IPS-18c (cell line): Measurements from ENCODE around the gene ARHGAP23.

Experiments used
- H3K4me3 ChIP-seq: 2 replicates; pipeline ENCODE4 v1.7.0; 2013; ENCODE audit warnings: low read depth, mild to moderate bottlenecking, low read length, moderate library complexity; ENCODE audit not compliant: insufficient read depth
- H3K9me3 ChIP-seq: one replicate; pipeline ENCODE4 v1.6.1; 2013; ENCODE audit warnings: mild to moderate bottlenecking, low read length, moderate library complexity; ENCODE audit not compliant: control insufficient read depth, insufficient read depth

The ARHGAP23 gene

DNA sequence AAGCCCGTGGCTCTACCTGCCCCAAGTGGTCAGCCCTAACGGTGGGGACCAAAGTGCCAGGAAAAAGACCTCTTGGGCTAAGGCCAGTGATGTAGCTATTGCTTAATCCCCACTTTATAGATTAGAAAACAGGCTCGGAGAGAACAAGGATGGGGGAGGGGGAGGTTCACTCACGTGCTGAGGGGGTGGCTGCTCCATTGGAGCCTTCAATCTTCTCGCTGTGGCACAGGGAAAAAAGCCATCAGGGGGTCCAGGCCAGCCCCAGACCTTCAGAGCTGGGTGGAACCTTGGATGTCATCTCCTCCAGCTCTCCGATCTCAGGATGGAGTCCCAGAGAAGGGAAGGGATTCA, 131.6 kb downstream of the ARHGAP23 start:
- Histone ChIP-seq H3K4me3 (no peak overlapping the region; the same call in 1 of the 2 replicates), H3K9me3 (no peaks in the 10 kb centered on the region)

- no peak overlapping the region for H3K4me3 ChIP-seq
- H3K9me3 ChIP-seq = no peaks in the 10 kb centered on the region
Observed at GRCh38 chr17:38560503-38561318, 132.4 kb downstream of the ARHGAP23 start.

- no peak overlapping the region for H3K4me3 ChIP-seq
- H3K9me3 ChIP-seq = no peaks in the 10 kb centered on the region
Observed at GRCh38 chr17:38561416-38562214, 133.4 kb downstream of the ARHGAP23 start.
